OCI-LY3 (cell line): ENCODE results near the gene CUX1.
"Not testable (repeated sequence)": the region's sequence is repeated elsewhere in the genome, so short reads cannot be mapped to it uniquely, and the experiment has no call there.

Experiments used
- H2AFZ ChIP-seq: fragments of 200-600, 300-600 bp; shearing (Covaris generic); 2 replicates; pipeline ENCODE4 v1.6.0; 2014; ENCODE audit warnings: antibody characterized with exemption, low read depth, low read length
- H3K27ac ChIP-seq: fragments of 200-600, 300-600 bp; sonication (generic); 2 replicates; pipeline ENCODE4 v1.5.1; 2014; ENCODE audit warnings: mild to moderate bottlenecking, low read length, moderate library complexity, mixed read lengths
- H3K27me3 ChIP-seq: fragments of 200-600, 300-600 bp; sonication (generic); 2 replicates; pipeline ENCODE4 v1.6.1; 2014; ENCODE audit warnings: low read depth, low read length, mixed read lengths
- H3K36me3 ChIP-seq: fragments of 200-600, 300-600 bp; sonication (generic); replicated peaks from 2 replicates; pipeline ENCODE3; 2014; ENCODE audit warnings: low read depth, low read length, mixed read lengths
- H3K4me1 ChIP-seq: fragments of 300-600, 200-600 bp; sonication (generic); 2 replicates; pipeline ENCODE4 v1.6.1; 2014; ENCODE audit warnings: low read length, mixed read lengths
- H3K4me2 ChIP-seq: fragments of 200-600, 300-600 bp; sonication (generic); 2 replicates; pipeline ENCODE4 v1.6.1; 2014; ENCODE audit warnings: low read length, mixed read lengths
- H3K4me3 ChIP-seq: fragments of 300-600, 200-600 bp; sonication (generic); 2 replicates; pipeline ENCODE4 v1.5.1; 2014; ENCODE audit warnings: antibody characterized with exemption, mild to moderate bottlenecking, low read length, moderate library complexity
- H3K79me2 ChIP-seq: fragments of 300-600, 200-600 bp; shearing (Covaris generic); 2 replicates; pipeline ENCODE4 v1.6.1; 2014; ENCODE audit warnings: mild to moderate bottlenecking, low read length, mixed read lengths
- H3K9ac ChIP-seq: fragments of 300-600, 200-600 bp; shearing (Covaris generic); 2 replicates; pipeline ENCODE4 v1.6.0; 2014; ENCODE audit warnings: mild to moderate bottlenecking, low read length, moderate library complexity
- H3K9me3 ChIP-seq: fragments of 200-600, 300-600 bp; shearing (Covaris generic); 2 replicates; pipeline ENCODE4 v1.6.1; 2014; ENCODE audit warnings: low read length, mixed read lengths; ENCODE audit not compliant: insufficient read depth
- H4K20me1 ChIP-seq: fragments of 200-600, 300-600 bp; sonication (generic); 2 replicates; pipeline ENCODE4 v1.6.1; 2016; ENCODE audit warnings: low read length, mixed read lengths; ENCODE audit not compliant: insufficient read depth
- CTCF ChIP-seq: fragments of 200-600, 300-600 bp; sonication (generic); IDR thresholded peaks from 2 replicates; pipeline ENCODE4 v1.5.1; 2014; ENCODE audit warnings: antibody characterized with exemption, low read length, low read depth
- EZH2phosphoT487 ChIP-seq: fragments of 200-600 bp; shearing (Covaris generic); IDR thresholded peaks from 2 replicates; pipeline ENCODE4 v1.6.1; 2018; ENCODE audit warnings: antibody characterized with exemption, mixed run types, low read depth

The CUX1 gene

GRCh38 chr7:102008535-102009262 lies 191.3 kb downstream of the CUX1 start:
- Histone ChIP-seq H3K9me3 (no peaks in the 10 kb centered on the region), H2AFZ (no peak overlapping the region), H3K36me3 (no peaks in the 10 kb centered on the region), H3K27me3 (no peaks in the 10 kb centered on the region), H3K9ac (no peak overlapping the region), H3K4me3 (no peak overlapping the region), H3K4me1 (no peaks in the 10 kb centered on the region), H3K27ac (no peak overlapping the region), H3K79me2 (no peaks in the 10 kb centered on the region), H3K4me2 (no peak overlapping the region), H4K20me1 (peaks cover 9% of the 10 kb centered on the region; the same call in 1 of the 2 replicates)
- TF ChIP-seq CTCF (no peak), EZH2phosphoT487 (no peak)

- Histone ChIP-seq H3K4me1 (no peaks in the 10 kb centered on the region), H3K36me3 (no peaks in the 10 kb centered on the region)
Measured at GRCh38 chr7:102009628-102010027, 192.2 kb downstream of the CUX1 start.

GRCh38 chr7:102012112-102012830 lies 194.8 kb downstream of the CUX1 start:
- H3K27ac ChIP-seq, H3K36me3 ChIP-seq, H3K4me2 ChIP-seq, H3K79me2 ChIP-seq, H3K4me1 ChIP-seq, H3K9ac ChIP-seq, H4K20me1 ChIP-seq, H3K9me3 ChIP-seq, H3K27me3 ChIP-seq, H3K4me3 ChIP-seq, H2AFZ ChIP-seq: not testable (repeated sequence)

More at GRCh38 chr7:102009628-102010027, 192.2 kb downstream of the CUX1 start:
- TF ChIP-seq EZH2phosphoT487 = no peak
- TF ChIP-seq CTCF = no peak
- no peak overlapping the region for H2AFZ ChIP-seq
- H3K4me2 ChIP-seq = no peak overlapping the region
- peaks cover 6% of the 10 kb centered on the region; the same call in 1 of the 2 replicates for H4K20me1 ChIP-seq
- H3K4me3 ChIP-seq = no peak overlapping the region
- no peaks in the 10 kb centered on the region for H3K27me3 ChIP-seq
- no peak overlapping the region for H3K9ac ChIP-seq
- H3K27ac ChIP-seq = no peak overlapping the region
- no peaks in the 10 kb centered on the region for H3K9me3 ChIP-seq
- H3K79me2 ChIP-seq = no peaks in the 10 kb centered on the region

GRCh38 chr7:102012941-102013461 lies 195.6 kb downstream of the CUX1 start:
- Histone ChIP-seq H3K27me3 (no peaks in the 10 kb centered on the region), H3K27ac (no peak overlapping the region), H4K20me1 (0 out of 2 replicates have a peak, but pooled peaks cover 6% of the 10 kb centered on the region), H3K4me1 (no peaks in the 10 kb centered on the region), H3K4me2 (no peak overlapping the region), H3K9me3 (no peaks in the 10 kb centered on the region), H2AFZ (no peak overlapping the region), H3K4me3 (no peak overlapping the region), H3K9ac (no peak overlapping the region), H3K79me2 (no peaks in the 10 kb centered on the region), H3K36me3 (no peaks in the 10 kb centered on the region)
- TF ChIP-seq CTCF = no peak
- no peak for TF ChIP-seq EZH2phosphoT487
